OCI-LY3 (cell line): ENCODE results near the gene NFIB.

Experiments
- H2AFZ ChIP-seq: fragments of 200-600, 300-600 bp; shearing (Covaris generic); 2 replicates; pipeline ENCODE4 v1.6.0; 2014; ENCODE audit warnings: antibody characterized with exemption, low read depth, low read length
- H3K27ac ChIP-seq: fragments of 200-600, 300-600 bp; sonication (generic); 2 replicates; pipeline ENCODE4 v1.5.1; 2014; ENCODE audit warnings: mild to moderate bottlenecking, low read length, moderate library complexity, mixed read lengths
- H3K27me3 ChIP-seq: fragments of 200-600, 300-600 bp; sonication (generic); 2 replicates; pipeline ENCODE4 v1.6.1; 2014; ENCODE audit warnings: low read depth, low read length, mixed read lengths
- H3K36me3 ChIP-seq: fragments of 200-600, 300-600 bp; sonication (generic); replicated peaks from 2 replicates; pipeline ENCODE3; 2014; ENCODE audit warnings: low read depth, low read length, mixed read lengths
- H3K4me1 ChIP-seq: fragments of 300-600, 200-600 bp; sonication (generic); 2 replicates; pipeline ENCODE4 v1.6.1; 2014; ENCODE audit warnings: low read length, mixed read lengths
- H3K4me2 ChIP-seq: fragments of 200-600, 300-600 bp; sonication (generic); 2 replicates; pipeline ENCODE4 v1.6.1; 2014; ENCODE audit warnings: low read length, mixed read lengths
- H3K4me3 ChIP-seq: fragments of 300-600, 200-600 bp; sonication (generic); 2 replicates; pipeline ENCODE4 v1.5.1; 2014; ENCODE audit warnings: antibody characterized with exemption, mild to moderate bottlenecking, low read length, moderate library complexity
- H3K79me2 ChIP-seq: fragments of 300-600, 200-600 bp; shearing (Covaris generic); 2 replicates; pipeline ENCODE4 v1.6.1; 2014; ENCODE audit warnings: mild to moderate bottlenecking, low read length, mixed read lengths
- H3K9ac ChIP-seq: fragments of 300-600, 200-600 bp; shearing (Covaris generic); 2 replicates; pipeline ENCODE4 v1.6.0; 2014; ENCODE audit warnings: mild to moderate bottlenecking, low read length, moderate library complexity
- H3K9me3 ChIP-seq: fragments of 200-600, 300-600 bp; shearing (Covaris generic); 2 replicates; pipeline ENCODE4 v1.6.1; 2014; ENCODE audit warnings: low read length, mixed read lengths; ENCODE audit not compliant: insufficient read depth
- H4K20me1 ChIP-seq: fragments of 200-600, 300-600 bp; sonication (generic); 2 replicates; pipeline ENCODE4 v1.6.1; 2016; ENCODE audit warnings: low read length, mixed read lengths; ENCODE audit not compliant: insufficient read depth
- CTCF ChIP-seq: fragments of 200-600, 300-600 bp; sonication (generic); IDR thresholded peaks from 2 replicates; pipeline ENCODE4 v1.5.1; 2014; ENCODE audit warnings: antibody characterized with exemption, low read length, low read depth
- EZH2phosphoT487 ChIP-seq: fragments of 200-600 bp; shearing (Covaris generic); IDR thresholded peaks from 2 replicates; pipeline ENCODE4 v1.6.1; 2018; ENCODE audit warnings: antibody characterized with exemption, mixed run types, low read depth

NFIB gene

DNA sequence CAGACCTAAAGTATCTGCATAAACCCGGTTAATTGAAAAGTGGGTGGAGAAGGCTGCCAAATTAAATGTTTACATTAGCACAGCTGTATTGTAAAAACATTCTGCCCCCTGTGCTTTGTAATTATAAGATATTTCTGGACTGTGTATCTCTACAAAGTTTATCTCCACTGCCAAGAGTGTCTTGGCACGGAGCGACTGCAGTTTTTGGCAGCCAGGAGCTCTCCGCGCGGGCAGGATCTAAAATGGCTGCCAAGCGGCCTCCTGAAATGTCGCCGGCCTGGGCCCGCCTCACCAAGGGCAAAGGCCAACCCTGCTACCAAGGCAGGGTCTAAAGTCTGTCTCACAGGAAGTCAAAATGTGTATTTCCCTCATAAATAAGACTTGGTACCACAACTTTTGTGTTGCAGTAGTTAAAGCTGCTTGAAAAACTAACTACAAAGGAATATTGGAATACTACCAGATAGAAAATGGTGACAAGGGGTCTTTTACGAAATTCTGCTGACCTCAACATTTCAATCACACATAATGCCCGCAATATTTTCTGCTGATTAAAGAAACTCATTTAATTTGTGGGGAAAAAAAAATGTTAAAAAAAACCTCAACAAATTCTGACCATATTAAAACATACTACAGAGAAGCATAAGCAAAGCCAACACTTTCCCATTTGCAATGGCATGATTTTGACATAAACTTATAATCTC lies 110.4 kb downstream of the NFIB start:
- H3K4me3 ChIP-seq: no peak overlapping the region
- H2AFZ ChIP-seq: no peak overlapping the region
- no peaks in the 10 kb centered on the region for H4K20me1 ChIP-seq
- H3K9ac ChIP-seq: no peak overlapping the region
- H3K4me1 ChIP-seq: no peaks in the 10 kb centered on the region
- no peak overlapping the region for H3K27ac ChIP-seq
- TF ChIP-seq EZH2phosphoT487 (no peak), CTCF (no peak)
- no peaks in the 10 kb centered on the region for H3K9me3 ChIP-seq
- H3K36me3 ChIP-seq: no peaks in the 10 kb centered on the region
- H3K27me3 ChIP-seq: peaks cover 4% of the 10 kb centered on the region; the same call in 1 of the 2 replicates
- no peak overlapping the region for H3K4me2 ChIP-seq
- H3K79me2 ChIP-seq: no peaks in the 10 kb centered on the region

GRCh38 chr9:14198841-14199455 lies 115.0 kb downstream of the NFIB start:
- Histone ChIP-seq H3K36me3 (no peaks in the 10 kb centered on the region), H3K9ac (no peak overlapping the region), H4K20me1 (no peaks in the 10 kb centered on the region), H3K4me1 (no peaks in the 10 kb centered on the region), H3K4me3 (no peak overlapping the region), H3K27me3 (peaks cover 4% of the 10 kb centered on the region; the same call in 1 of the 2 replicates), H3K27ac (no peak overlapping the region), H3K9me3 (no peaks in the 10 kb centered on the region), H3K79me2 (no peaks in the 10 kb centered on the region), H3K4me2 (no peak overlapping the region), H2AFZ (no peak overlapping the region)
- TF ChIP-seq CTCF: no peak
- no peak for TF ChIP-seq EZH2phosphoT487

- no peak for TF ChIP-seq EZH2phosphoT487
- TF ChIP-seq CTCF: no peak
- Histone ChIP-seq H3K9ac (no peak overlapping the region), H3K4me3 (no peak overlapping the region), H3K27me3 (peaks cover 4% of the 10 kb centered on the region; the same call in 1 of the 2 replicates), H3K79me2 (no peaks in the 10 kb centered on the region), H3K4me1 (no peaks in the 10 kb centered on the region), H3K27ac (no peak overlapping the region), H3K9me3 (no peaks in the 10 kb centered on the region), H3K36me3 (no peaks in the 10 kb centered on the region), H4K20me1 (no peaks in the 10 kb centered on the region), H2AFZ (no peak overlapping the region), H3K4me2 (no peak overlapping the region)
Measured at GRCh38 chr9:14198047-14198840, 115.7 kb downstream of the NFIB start.

- no peaks in the 10 kb centered on the region for H4K20me1 ChIP-seq
- no peak overlapping the region for H3K9ac ChIP-seq
- H2AFZ ChIP-seq: no peak overlapping the region
- H3K9me3 ChIP-seq: no peaks in the 10 kb centered on the region
- no peak overlapping the region for H3K27ac ChIP-seq
- no peak overlapping the region for H3K4me3 ChIP-seq
- peaks cover 6% of the 10 kb centered on the region for H3K27me3 ChIP-seq
- no peaks in the 10 kb centered on the region for H3K4me1 ChIP-seq
- TF ChIP-seq EZH2phosphoT487: no peak
- no peak for TF ChIP-seq CTCF
- no peaks in the 10 kb centered on the region for H3K79me2 ChIP-seq
- H3K36me3 ChIP-seq: no peaks in the 10 kb centered on the region
- H3K4me2 ChIP-seq: no peak overlapping the region
Measured at GRCh38 chr9:14197325-14197858, 116.5 kb downstream of the NFIB start.
